ENCODE data around the gene ALDH1L1.

The ALDH1L1 gene

GRCh38 chr3:126154391-126155279 lies 25.8 kb downstream of the ALDH1L1 start:
- DNase-seq (ENCODE audit: low read depth in 2 of 2, low spot score in 1 of 2): no peak

GRCh38 chr3:126153695-126154360 lies 26.6 kb downstream of the ALDH1L1 start:
- no peak for DNase-seq (ENCODE audit: low read depth in 2 of 2, low spot score in 1 of 2)

- no peak for DNase-seq (ENCODE audit: low read depth in 2 of 2, low spot score in 1 of 2)
Observed at GRCh38 chr3:126152901-126153694, 27.3 kb downstream of the ALDH1L1 start.

- DNase-seq (ENCODE audit: low read depth in 2 of 2, low spot score in 1 of 2): no peak
Observed at GRCh38 chr3:126152458-126152857, 27.9 kb downstream of the ALDH1L1 start.

- no peak for DNase-seq (ENCODE audit: low read depth in 2 of 2, low spot score in 1 of 2)
Observed at GRCh38 chr3:126151562-126152302, 28.7 kb downstream of the ALDH1L1 start.

- no peak for DNase-seq (ENCODE audit: low read depth in 2 of 2, low spot score in 1 of 2)
Observed at GRCh38 chr3:126149960-126150515, 30.3 kb downstream of the ALDH1L1 start.

GRCh38 chr3:126149256-126149902 lies 31.0 kb downstream of the ALDH1L1 start:
- no peak for DNase-seq (ENCODE audit: low read depth in 2 of 2, low spot score in 1 of 2)

- DNase-seq (ENCODE audit: low read depth in 2 of 2, low spot score in 1 of 2): no peak
Observed at GRCh38 chr3:126147932-126148683, 32.3 kb downstream of the ALDH1L1 start.

GRCh38 chr3:126147147-126147931 lies 33.0 kb downstream of the ALDH1L1 start:
- DNase-seq (ENCODE audit: low read depth in 2 of 2, low spot score in 1 of 2): no peak

GRCh38 chr3:126146525-126147146 lies 33.8 kb downstream of the ALDH1L1 start:
- DNase-seq (ENCODE audit: low read depth in 2 of 2, low spot score in 1 of 2): no peak

GRCh38 chr3:126146034-126146433 lies 34.4 kb downstream of the ALDH1L1 start:
- no peak for DNase-seq (ENCODE audit: low read depth in 2 of 2, low spot score in 1 of 2)

- no peak for DNase-seq (ENCODE audit: low read depth in 2 of 2, low spot score in 1 of 2)
Observed at GRCh38 chr3:126142652-126143051, 37.7 kb downstream of the ALDH1L1 start.

- DNase-seq (ENCODE audit: low read depth in 2 of 2, low spot score in 1 of 2): no peak
Observed at GRCh38 chr3:126137490-126138130, 42.8 kb downstream of the ALDH1L1 start.

- no peak for DNase-seq (ENCODE audit: low read depth in 2 of 2, low spot score in 1 of 2)
Observed at GRCh38 chr3:126136428-126137220, 43.8 kb downstream of the ALDH1L1 start.

GRCh38 chr3:126135406-126136076 lies 44.8 kb downstream of the ALDH1L1 start:
- DNase-seq (ENCODE audit: low read depth in 2 of 2, low spot score in 1 of 2): no peak

- DNase-seq (ENCODE audit: low read depth in 2 of 2, low spot score in 1 of 2): no peak
Observed at GRCh38 chr3:126135071-126135405, 45.3 kb downstream of the ALDH1L1 start.

All from stimulated activated CD8-positive, alpha-beta memory T cell treated with anti-CD3 and anti-CD28 coated beads, Interleukin-4, amount 100 ng/mL, for 4 hours (primary cell).